PC-3 (cell line): Measurements from ENCODE around the gene CT83. TPM values are rescaled to one million over a fixed set of nuclear protein-coding genes. Genes with fewer than 3 reads are reported as not detected.

Experiments
- ATAC-seq: fragments of 200-7000 bp; cut with Tn5 transposase; 2 replicates; pipeline ENCODE4 v1.9.1; 2020; ENCODE audit warnings: mild to moderate bottlenecking, moderate library complexity
- BruUV-seq: library from RNA; stranded (reverse); fragments of 400-500 nt; replicated peaks from 2 replicates; lab custom pipeline; 2021; lab: Mats Ljungman, UMichigan
- CTCF ChIA-PET: fragments of 300-600 bp; sonication (Branson Sonifier 250); formaldehyde crosslinking; loops from one replicate; lab custom pipeline; 2022; ENCODE audit warnings: antibody characterized with exemption; lab: Charles Lee
- POLR2A ChIA-PET: fragments of 300-600 bp; sonication (Branson Sonifier 250); formaldehyde crosslinking; loops from one replicate; lab custom pipeline; 2022; ENCODE audit warnings: antibody characterized with exemption; ENCODE audit not compliant: unreplicated experiment; lab: Charles Lee
- DNase-seq: peaks from one replicate; pipeline ENCODE4 v3.0.0-alpha.2; 2015
- H2AFZ ChIP-seq: fragments of 300-600 bp; sonication (generic); 2 replicates; pipeline ENCODE4 v1.6.0; 2016; ENCODE audit warnings: antibody characterized with exemption, low read length
- H3F3A ChIP-seq: fragments of 300-600 bp; sonication (generic); one replicate; pipeline ENCODE4 v1.6.0; 2017; ENCODE audit warnings: antibody characterized with exemption, low read length, control low read depth, mild to moderate bottlenecking; ENCODE audit not compliant: unreplicated experiment
- H3K27ac ChIP-seq: fragments of 300-600 bp; sonication (generic); 2 replicates; pipeline ENCODE4 v1.5.1; 2016; ENCODE audit warnings: mild to moderate bottlenecking, low read length
- H3K27me3 ChIP-seq: fragments of 300-600 bp; sonication (generic); 2 replicates; pipeline ENCODE4 v1.6.1; 2016; ENCODE audit warnings: low read length, mixed read lengths
- H3K36me3 ChIP-seq: fragments of 300-600 bp; sonication (generic); 2 replicates; pipeline ENCODE4 v1.6.1; 2016; ENCODE audit warnings: low read depth, mixed run types, low read length, mixed read lengths
- H3K4me1 ChIP-seq: fragments of 300-600 bp; sonication (generic); 2 replicates; pipeline ENCODE4 v1.5.1; 2016; ENCODE audit warnings: low read length; ENCODE audit not compliant: insufficient read depth
- H3K4me2 ChIP-seq: fragments of 300-600 bp; sonication (generic); 2 replicates; pipeline ENCODE4 v1.6.0; 2016; ENCODE audit warnings: low read length
- H3K4me3 ChIP-seq: fragments of 300-600 bp; sonication (generic); 2 replicates; pipeline ENCODE4 v1.5.1; 2016; ENCODE audit warnings: mild to moderate bottlenecking, low read length, mixed read lengths
- H3K79me2 ChIP-seq: fragments of 300-600 bp; sonication (generic); 2 replicates; pipeline ENCODE4 v1.6.1; 2017; ENCODE audit warnings: low read length, mixed read lengths
- H3K9ac ChIP-seq: fragments of 300-600 bp; sonication (generic); 2 replicates; pipeline ENCODE4 v1.6.0; 2016; ENCODE audit warnings: mild to moderate bottlenecking, low read length
- H3K9me2 ChIP-seq: fragments of 300-600 bp; sonication (generic); replicated peaks from 2 replicates; pipeline ENCODE4 v1.6.1; 2016; ENCODE audit warnings: mixed run types, low read length, mixed read lengths
- H3K9me3 ChIP-seq: fragments of 300-600 bp; sonication (generic); 2 replicates; pipeline ENCODE4 v1.6.1; 2016; ENCODE audit warnings: low read length, mixed read lengths
- H4K20me1 ChIP-seq: fragments of 300-600 bp; sonication (generic); 2 replicates; pipeline ENCODE4 v1.6.1; 2016; ENCODE audit warnings: low read length, mixed read lengths
- EZH2 ChIP-seq: fragments of 300-600 bp; sonication (generic); IDR thresholded peaks from one replicate; pipeline ENCODE4 v1.6.1; 2017; ENCODE audit warnings: antibody characterized with exemption, mild to moderate bottlenecking, low read length; ENCODE audit not compliant: unreplicated experiment
- EZH2phosphoT487 ChIP-seq: fragments of 300-600 bp; sonication (generic); IDR thresholded peaks from 2 replicates; pipeline ENCODE4 v1.6.1; 2018; ENCODE audit warnings: mild to moderate bottlenecking, antibody characterized with exemption, low read length, borderline replicate concordance
- intact Hi-C: fragments of 100-400 bp; cut with micrococcal nuclease; formaldehyde crosslinking; loops from 2 replicates; pipeline ENCODE4 v1.9.0; 2023
- total RNA-seq: library from RNA; depleted of rRNA; stranded (reverse); fragments of >200 nt; gene quantifications from 2 replicates; pipeline ENCODE4 v1.2.3, GENCODE V29; 2014
- TF ChIP-seq, protein P1 (sequence below): fragments of 300-600 bp; sonication (generic); conservative IDR thresholded peaks from 2 replicates; pipeline ENCODE4 v1.5.1; 2017; ENCODE audit warnings: antibody characterized with exemption, low read depth, mild to moderate bottlenecking, low read length

CT83 gene
- total RNA-seq, 1 experiment from 2014 or later: not detected

DNA sequence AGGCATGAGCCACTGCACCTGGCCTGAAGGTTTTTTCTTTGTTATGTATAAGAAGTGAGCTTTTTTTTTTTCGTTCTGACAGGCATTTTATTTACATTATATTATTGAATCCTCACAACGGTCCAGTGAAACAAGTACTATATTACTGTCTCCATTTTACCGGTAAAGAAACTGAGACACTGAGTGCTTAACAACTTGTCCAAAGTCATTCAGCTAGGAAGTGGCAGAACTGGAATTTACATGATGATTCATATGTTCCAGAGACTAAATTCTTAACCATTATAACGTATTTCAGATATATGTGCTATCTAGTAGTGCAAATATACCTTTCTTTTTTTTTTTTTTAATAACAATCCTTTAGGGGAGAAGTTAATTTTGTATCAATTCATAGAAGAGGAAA lies 44.8 kb downstream of the CT83 start:
- ATAC-seq (no peak), DNase-seq (peak; percentile 69)
- no TSS peak for BruUV-seq
- H3K27ac ChIP-seq: no peak overlapping the region
- H3K4me2 ChIP-seq: peak overlapping the region; percentile 19; the same call in 1 of the 2 replicates
- H3F3A ChIP-seq: no peaks in the 10 kb centered on the region
- no peaks in the 10 kb centered on the region for H3K27me3 ChIP-seq
- intact Hi-C loops: no loop called here
- H3K36me3 ChIP-seq: no peaks in the 10 kb centered on the region
- ChIA-PET POLR2A (no interaction called here), CTCF (interaction anchor here (0.7 kb wide), 1 partner anchor 34 kb away, joined by 3 read pairs; no protein-coding TSS in a partner anchor)
- H3K9me3 ChIP-seq: no peaks in the 10 kb centered on the region
- H3K4me3 ChIP-seq: no peak overlapping the region
- no peak overlapping the region for H2AFZ ChIP-seq
- H3K9me2 ChIP-seq: no peaks in the 10 kb centered on the region
- H3K79me2 ChIP-seq: no peaks in the 10 kb centered on the region
- TF ChIP-seq, protein P1, sequence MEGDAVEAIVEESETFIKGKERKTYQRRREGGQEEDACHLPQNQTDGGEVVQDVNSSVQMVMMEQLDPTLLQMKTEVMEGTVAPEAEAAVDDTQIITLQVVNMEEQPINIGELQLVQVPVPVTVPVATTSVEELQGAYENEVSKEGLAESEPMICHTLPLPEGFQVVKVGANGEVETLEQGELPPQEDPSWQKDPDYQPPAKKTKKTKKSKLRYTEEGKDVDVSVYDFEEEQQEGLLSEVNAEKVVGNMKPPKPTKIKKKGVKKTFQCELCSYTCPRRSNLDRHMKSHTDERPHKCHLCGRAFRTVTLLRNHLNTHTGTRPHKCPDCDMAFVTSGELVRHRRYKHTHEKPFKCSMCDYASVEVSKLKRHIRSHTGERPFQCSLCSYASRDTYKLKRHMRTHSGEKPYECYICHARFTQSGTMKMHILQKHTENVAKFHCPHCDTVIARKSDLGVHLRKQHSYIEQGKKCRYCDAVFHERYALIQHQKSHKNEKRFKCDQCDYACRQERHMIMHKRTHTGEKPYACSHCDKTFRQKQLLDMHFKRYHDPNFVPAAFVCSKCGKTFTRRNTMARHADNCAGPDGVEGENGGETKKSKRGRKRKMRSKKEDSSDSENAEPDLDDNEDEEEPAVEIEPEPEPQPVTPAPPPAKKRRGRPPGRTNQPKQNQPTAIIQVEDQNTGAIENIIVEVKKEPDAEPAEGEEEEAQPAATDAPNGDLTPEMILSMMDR: no peak
- TF ChIP-seq EZH2phosphoT487 (no peak), EZH2 (no peak)
- H3K9ac ChIP-seq: no peak overlapping the region
- no peaks in the 10 kb centered on the region for H4K20me1 ChIP-seq
- H3K4me1 ChIP-seq: peaks cover 14% of the 10 kb centered on the region

DNA sequence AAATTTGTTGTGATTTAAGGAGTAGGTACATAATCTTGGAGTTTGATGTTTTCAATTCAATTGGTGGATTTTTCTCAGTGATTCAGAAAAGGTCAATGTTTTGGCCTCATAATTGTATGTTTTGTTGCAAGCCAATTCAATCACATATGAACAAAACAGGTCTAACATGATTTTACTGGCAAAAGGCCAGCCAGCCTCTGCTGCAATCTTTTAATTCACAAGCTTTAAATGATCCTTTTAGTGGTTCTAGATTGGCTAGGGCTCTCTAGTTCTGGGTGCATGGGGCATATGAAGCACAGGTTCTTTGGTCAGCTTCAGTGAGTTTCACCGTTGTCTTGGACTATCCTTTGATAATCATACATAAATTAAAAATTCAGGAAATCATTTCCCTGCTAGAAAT lies 45.6 kb downstream of the CT83 start:
- no peak overlapping the region for H2AFZ ChIP-seq
- no peaks in the 10 kb centered on the region for H3K9me3 ChIP-seq
- ChIA-PET POLR2A (no interaction called here), CTCF (no interaction called here)
- H4K20me1 ChIP-seq: no peaks in the 10 kb centered on the region
- peaks cover 14% of the 10 kb centered on the region for H3K4me1 ChIP-seq
- no peak overlapping the region for H3K27ac ChIP-seq
- H3K36me3 ChIP-seq: no peaks in the 10 kb centered on the region
- peak; percentile 75 for DNase-seq
- no peak overlapping the region for H3K4me2 ChIP-seq
- no peak overlapping the region for H3K4me3 ChIP-seq
- H3K27me3 ChIP-seq: no peaks in the 10 kb centered on the region
- H3K9me2 ChIP-seq: no peaks in the 10 kb centered on the region
- BruUV-seq: no TSS peak
- H3F3A ChIP-seq: no peaks in the 10 kb centered on the region
- intact Hi-C loops: no loop called here
- no peaks in the 10 kb centered on the region for H3K79me2 ChIP-seq
- TF ChIP-seq EZH2 (no peak), EZH2phosphoT487 (no peak)
- TF ChIP-seq, protein P1: no peak
- ATAC-seq: no peak
- H3K9ac ChIP-seq: no peak overlapping the region

DNA sequence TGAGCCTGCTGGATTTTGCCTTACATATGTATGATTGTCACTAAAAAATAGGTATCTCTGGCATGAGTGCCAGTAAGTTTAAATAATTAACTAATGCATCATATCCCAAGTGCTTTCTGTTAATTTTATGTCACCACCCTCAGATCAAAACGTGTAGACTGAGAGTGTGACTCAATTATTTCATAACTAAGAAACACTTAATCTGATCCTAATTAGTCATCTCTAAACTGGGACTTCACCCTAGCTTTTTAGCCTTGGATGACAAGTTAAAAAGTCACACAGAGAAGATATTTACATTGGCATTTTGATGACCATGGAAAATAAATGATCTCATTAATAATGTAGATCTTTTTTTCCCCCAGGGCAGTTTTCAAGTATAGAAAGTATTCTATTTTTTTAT lies 49.5 kb downstream of the CT83 start:
- Histone ChIP-seq H3K36me3 (no peaks in the 10 kb centered on the region), H3K9me2 (no peaks in the 10 kb centered on the region), H3K27me3 (no peaks in the 10 kb centered on the region), H3K9ac (no peak overlapping the region), H3K4me2 (no peak overlapping the region), H3F3A (no peaks in the 10 kb centered on the region), H3K4me1 (peaks cover 13% of the 10 kb centered on the region), H3K27ac (no peak overlapping the region), H3K9me3 (no peaks in the 10 kb centered on the region), H3K79me2 (no peaks in the 10 kb centered on the region), H4K20me1 (no peaks in the 10 kb centered on the region), H2AFZ (no peak overlapping the region), H3K4me3 (no peak overlapping the region)
- no peak for DNase-seq
- ChIA-PET POLR2A (no interaction called here), CTCF (no interaction called here)
- TF ChIP-seq, protein P1: no peak
- TF ChIP-seq EZH2phosphoT487: no peak
- no peak for TF ChIP-seq EZH2
- intact Hi-C loops: no loop called here
- BruUV-seq: no TSS peak
- no peak for ATAC-seq
